GM12878 (cell line): Measurements from ENCODE around the gene HNRNPH1. TPM values are rescaled to one million over a fixed set of nuclear protein-coding genes. Genes with fewer than 3 reads are reported as not detected.
A peak's percentile ranks its signal among the peaks of the same experiment; 100 is the strongest.

Source experiments
- BCL11A ChIP-seq: IDR thresholded peaks from 2 replicates; pipeline ENCODE4 v1.6.1; 2011; ENCODE audit warnings: low read depth, low read length
- BHLHE40 ChIP-seq, 2 experiments: fragments of 450-650 bp in 1 of 2; IDR thresholded peaks; 2 replicates each; pipeline ENCODE4 v1.6.1; 2011 to 2017; ENCODE audit warnings: low read depth in 2 of 2, borderline replicate concordance in 1 of 2, improper control_type of control experiment in 1 of 2, low read length in 1 of 2, mild to moderate bottlenecking in 1 of 2
- CHD1 ChIP-seq: IDR thresholded peaks from 2 replicates; pipeline ENCODE4 v1.6.1; 2012; ENCODE audit warnings: low read depth, low read length, improper control_type of control experiment
- CHD4 ChIP-seq: fragments of 200-600 bp; sonication (generic); IDR thresholded peaks from 2 replicates; pipeline ENCODE4 v1.6.1; 2016; ENCODE audit warnings: mild to moderate bottlenecking
- DPF2 ChIP-seq: fragments of 450-650 bp; IDR thresholded peaks from 2 replicates; pipeline ENCODE4 v1.6.1; 2017; ENCODE audit warnings: mild to moderate bottlenecking
- E4F1 ChIP-seq: fragments of 450-650 bp; IDR thresholded peaks from 2 replicates; pipeline ENCODE4 v1.6.1; 2018; ENCODE audit warnings: borderline replicate concordance, mild to moderate bottlenecking; ENCODE audit not compliant: partially characterized antibody
- ETV6 ChIP-seq, 2 experiments: fragments of 450-650 bp in 1 of 2; IDR thresholded peaks in 1 of 2; conservative IDR thresholded peaks in 1 of 2; 2 replicates each; pipeline ENCODE4 v1.6.1; 2014; ENCODE audit warnings: antibody characterized with exemption in 1 of 2, borderline replicate concordance in 1 of 2, low read depth in 1 of 2, mild to moderate bottlenecking in 1 of 2, moderate library complexity in 1 of 2
- FOXM1 ChIP-seq: IDR thresholded peaks from 2 replicates; pipeline ENCODE4 v1.6.1; 2012; ENCODE audit warnings: low read depth, mild to moderate bottlenecking, inconsistent platforms, low read length, moderate library complexity
- HCFC1 ChIP-seq: fragments of 150-350 bp; IDR thresholded peaks from 2 replicates; pipeline ENCODE4 v1.6.1; 2014; ENCODE audit warnings: low read length
- HDAC2 ChIP-seq: fragments of 200-600 bp; sonication (generic); IDR thresholded peaks from 2 replicates; pipeline ENCODE4 v1.6.1; 2017
- IKZF1 ChIP-seq: fragments of 450-650 bp; conservative IDR thresholded peaks from 2 replicates; pipeline ENCODE4 v1.6.1; 2017; ENCODE audit warnings: antibody characterized with exemption, mild to moderate bottlenecking
- IRF3 ChIP-seq: fragments of 450-650 bp; IDR thresholded peaks from 2 replicates; pipeline ENCODE4 v1.6.1; 2014; ENCODE audit warnings: mild to moderate bottlenecking
- MXI1 ChIP-seq: fragments of 150-350 bp; IDR thresholded peaks from 2 replicates; pipeline ENCODE4 v1.6.1; 2011; ENCODE audit warnings: low read depth, mild to moderate bottlenecking, inconsistent platforms, low read length, improper control_type of control experiment
- MYC ChIP-seq: IDR thresholded peaks from 2 replicates; pipeline ENCODE4 v1.6.1; 2011; ENCODE audit warnings: mild to moderate bottlenecking, low read length, moderate library complexity, inconsistent platforms; ENCODE audit not compliant: insufficient read depth, insufficient replicate concordance, insufficient read length, severe bottlenecking
- NKRF ChIP-seq: fragments of 450-650 bp; conservative IDR thresholded peaks from 2 replicates; pipeline ENCODE4 v1.6.1; 2017; ENCODE audit warnings: mild to moderate bottlenecking, moderate library complexity
- PAX5 ChIP-seq: IDR thresholded peaks from 2 replicates; pipeline ENCODE4 v1.6.1; 2011; ENCODE audit warnings: low read depth, low read length, borderline replicate concordance
- POU2F2 ChIP-seq: IDR thresholded peaks from 3 replicates; pipeline ENCODE4 v1.6.1; 2011; ENCODE audit warnings: low read depth, mild to moderate bottlenecking, low read length, borderline replicate concordance
- SMAD1 ChIP-seq: fragments of 450-650 bp; IDR thresholded peaks from 2 replicates; pipeline ENCODE4 v1.6.1; 2018; ENCODE audit warnings: mild to moderate bottlenecking, low read depth; ENCODE audit not compliant: partially characterized antibody
- SPI1 ChIP-seq: IDR thresholded peaks from 2 replicates; pipeline ENCODE4 v1.6.1; 2011; ENCODE audit warnings: low read depth, mild to moderate bottlenecking, low read length, moderate library complexity, borderline replicate concordance; ENCODE audit not compliant: insufficient read depth
- SREBF2 ChIP-seq: IDR thresholded peaks from 2 replicates; pipeline ENCODE4 v1.6.1; 2012; ENCODE audit warnings: mild to moderate bottlenecking, low read length
- SRF ChIP-seq, 2 experiments: IDR thresholded peaks; 2 replicates each; pipeline ENCODE4 v1.6.1; 2011; ENCODE audit warnings: low read depth in 2 of 2, low read length in 2 of 2, mild to moderate bottlenecking in 1 of 2, moderate library complexity in 1 of 2
- STAT3 ChIP-seq: IDR thresholded peaks from 2 replicates; pipeline ENCODE4 v1.6.1; 2011; ENCODE audit warnings: low read depth, low read length, improper control_type of control experiment
- TAF1 ChIP-seq: IDR thresholded peaks from 2 replicates; pipeline ENCODE4 v1.6.1; 2011; ENCODE audit warnings: mild to moderate bottlenecking, low read depth, low read length, borderline replicate concordance
- TBL1XR1 ChIP-seq: IDR thresholded peaks from 2 replicates; pipeline ENCODE4 v1.6.1; 2012; ENCODE audit warnings: low read depth, low read length, improper control_type of control experiment
- TCF12 ChIP-seq: IDR thresholded peaks from 2 replicates; pipeline ENCODE4 v1.6.1; 2011; ENCODE audit warnings: low read depth, mild to moderate bottlenecking, low read length
- polyA plus RNA-seq, 11 experiments: library from polyadenylated mRNA; depleted of rRNA in 4 of 11; unstranded in 6 of 11; stranded (reverse) in 5 of 11; fragments of >200 nt; fragmentation: Nextera tagmentation in 4 of 11; fragmentation: Illumina TruSeq in 1 of 11; extraction: Ambion mirVana in 4 of 11; extraction: Trizol in 1 of 11; gene quantifications; 1 replicate in 1 of 11; 2 replicates in 10 of 11; pipeline versions ENCODE4 v1.2.1 to v1.2.3, GENCODE V29; 2011 to 2016; ENCODE audit warnings: inconsistent platforms in 2 of 11, missing spikeins in 2 of 11, low read depth in 1 of 11
- total RNA-seq, 4 experiments: library from RNA; depleted of rRNA in 3 of 4; stranded (reverse); fragments of >200 nt in 3 of 4; fragmentation: Illumina TruSeq in 1 of 4; extraction: Trizol in 1 of 4; gene quantifications; 2 replicates each; pipeline versions ENCODE4 v1.2.1 to v1.2.3, GENCODE V29; 2013 to 2021

HNRNPH1 gene
- total and polyA plus RNA-seq, 10 of the 15 experiments (the other 5 are each of a cell fraction or from before 2014, with no cell fraction given) = 184 to 780 (median 690) TPM

- peak; percentile 87 for TF ChIP-seq TAF1
- TF ChIP-seq IKZF1 = peak; percentile 100
- TF ChIP-seq STAT3 = no peak
- TF ChIP-seq MYC = peak; percentile 88
- TF ChIP-seq POU2F2 = peak; percentile 98
- TF ChIP-seq NKRF = peak; percentile 83
- no peak; the same call in 1 of the 2 replicates for TF ChIP-seq FOXM1
- TF ChIP-seq TCF12 = peak; percentile 85; the same call in 1 of the 2 replicates
- peak in 1 of 2 experiments; percentile 20; a peak in 1 of 4 replicates for TF ChIP-seq ETV6 (conservative IDR thresholded peaks at IDR 0.05 in 1 of 2, IDR thresholded peaks at IDR 0.05 in 1 of 2; ENCODE audit: borderline replicate concordance in 1 of 2, low read depth in 1 of 2)
- no peak for TF ChIP-seq CHD4
- peak; percentile 31 for TF ChIP-seq DPF2
- TF ChIP-seq CHD1 = peak; percentile 93; the same call in 1 of the 2 replicates
- TF ChIP-seq SRF (IDR thresholded peaks at IDR 0.05; ENCODE audit: low read depth in 2 of 2, low read length in 2 of 2) = peak in 1 of 2 experiments; percentile 1; a peak in 1 of 4 replicates
- peak; percentile 75; the same call in 1 of the 2 replicates for TF ChIP-seq TBL1XR1
- peak; percentile 95 for TF ChIP-seq SMAD1
- peak; percentile 41 to 87; a peak in 3 of 4 replicates for TF ChIP-seq BHLHE40 (IDR thresholded peaks at IDR 0.05; ENCODE audit: borderline replicate concordance in 1 of 2, low read depth in 2 of 2, low read length in 1 of 2)
- TF ChIP-seq E4F1 = no peak
- TF ChIP-seq BCL11A = 0 out of 2 replicates have a peak, but pooled peaks have one; percentile 24
- TF ChIP-seq HCFC1 = peak; percentile 67
- no peak for TF ChIP-seq IRF3
- 0 out of 2 replicates have a peak, but pooled peaks have one; percentile 63 for TF ChIP-seq PAX5
- TF ChIP-seq MXI1 = peak; percentile 92
- no peak; the same call in 1 of the 2 replicates for TF ChIP-seq SPI1
- no peak for TF ChIP-seq SREBF2
- no peak for TF ChIP-seq HDAC2
Observed at GRCh38 chr5:179623003-179623905, at the start of gene HNRNPH1 (continued).
